Activated CD4-positive, alpha-beta T cell treated with anti-CD3 and anti-CD28 coated beads, Interleukin-2, Interleukin-6, amounts not matched to agents 100 ng/mL and 50 ng/mL, durations not matched to agents 16 hours and 8 hours (primary cell): ENCODE data around the gene LRRC4.

ENCODE experiments used
- DNase-seq: peaks from one replicate; pipeline ENCODE4 v3.0.0-alpha.2; 2020

Gene LRRC4, protein sequence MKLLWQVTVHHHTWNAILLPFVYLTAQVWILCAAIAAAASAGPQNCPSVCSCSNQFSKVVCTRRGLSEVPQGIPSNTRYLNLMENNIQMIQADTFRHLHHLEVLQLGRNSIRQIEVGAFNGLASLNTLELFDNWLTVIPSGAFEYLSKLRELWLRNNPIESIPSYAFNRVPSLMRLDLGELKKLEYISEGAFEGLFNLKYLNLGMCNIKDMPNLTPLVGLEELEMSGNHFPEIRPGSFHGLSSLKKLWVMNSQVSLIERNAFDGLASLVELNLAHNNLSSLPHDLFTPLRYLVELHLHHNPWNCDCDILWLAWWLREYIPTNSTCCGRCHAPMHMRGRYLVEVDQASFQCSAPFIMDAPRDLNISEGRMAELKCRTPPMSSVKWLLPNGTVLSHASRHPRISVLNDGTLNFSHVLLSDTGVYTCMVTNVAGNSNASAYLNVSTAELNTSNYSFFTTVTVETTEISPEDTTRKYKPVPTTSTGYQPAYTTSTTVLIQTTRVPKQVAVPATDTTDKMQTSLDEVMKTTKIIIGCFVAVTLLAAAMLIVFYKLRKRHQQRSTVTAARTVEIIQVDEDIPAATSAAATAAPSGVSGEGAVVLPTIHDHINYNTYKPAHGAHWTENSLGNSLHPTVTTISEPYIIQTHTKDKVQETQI

DNA sequence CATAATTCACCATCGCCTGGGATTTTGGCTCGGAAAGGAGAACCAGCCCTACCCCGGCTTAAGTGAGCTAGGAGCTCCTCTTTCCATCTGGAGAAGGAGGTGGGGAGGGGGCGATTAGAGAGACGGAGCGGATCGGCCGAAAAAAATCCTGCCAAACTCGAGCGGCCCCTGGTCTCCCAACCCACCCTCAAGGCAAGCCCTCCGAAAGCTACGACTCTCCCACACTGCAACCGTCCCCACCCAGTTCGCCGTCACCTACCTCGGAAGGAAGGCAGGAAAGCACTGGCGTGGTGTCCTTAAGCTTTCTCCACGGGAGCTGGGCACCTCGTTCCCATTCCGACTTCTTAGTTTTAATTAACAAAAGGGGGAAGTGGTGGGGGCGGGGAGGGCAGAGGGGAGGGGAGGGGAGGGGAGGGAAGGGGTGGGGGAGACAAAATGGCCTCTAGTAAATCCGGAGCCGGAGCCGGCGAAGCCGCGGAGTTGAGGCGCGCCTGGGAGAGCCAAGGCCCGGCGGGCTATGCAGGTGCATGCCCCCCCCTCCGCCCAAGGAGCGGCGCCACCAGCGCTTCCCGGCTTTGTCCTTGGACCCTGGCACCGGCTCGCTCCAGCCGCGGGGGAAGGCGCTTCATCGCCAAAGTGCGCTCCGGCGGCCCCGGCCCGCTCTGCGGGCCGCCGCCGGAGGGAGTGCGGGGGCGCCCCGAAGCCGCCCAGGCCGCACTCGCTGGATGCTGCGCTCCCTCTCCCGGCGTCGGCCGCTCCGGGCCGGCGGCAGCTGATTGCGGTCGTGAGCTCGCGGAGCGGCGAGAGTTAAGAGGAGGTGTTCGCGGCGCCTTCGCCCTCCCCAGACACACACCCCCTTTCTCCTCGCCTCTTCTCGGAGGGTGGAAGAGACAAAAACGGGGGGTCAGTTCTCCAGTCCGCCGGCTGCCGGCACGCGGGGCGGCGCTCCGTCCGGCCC is at the start of gene LRRC4:
TSS of gene LRRC4 (minus strand) at position 784 of the 958 bp plus-strand sequence. CDS start 797 bp downstream, outside the sequence.
- peak; percentile 48 for DNase-seq

DNA sequence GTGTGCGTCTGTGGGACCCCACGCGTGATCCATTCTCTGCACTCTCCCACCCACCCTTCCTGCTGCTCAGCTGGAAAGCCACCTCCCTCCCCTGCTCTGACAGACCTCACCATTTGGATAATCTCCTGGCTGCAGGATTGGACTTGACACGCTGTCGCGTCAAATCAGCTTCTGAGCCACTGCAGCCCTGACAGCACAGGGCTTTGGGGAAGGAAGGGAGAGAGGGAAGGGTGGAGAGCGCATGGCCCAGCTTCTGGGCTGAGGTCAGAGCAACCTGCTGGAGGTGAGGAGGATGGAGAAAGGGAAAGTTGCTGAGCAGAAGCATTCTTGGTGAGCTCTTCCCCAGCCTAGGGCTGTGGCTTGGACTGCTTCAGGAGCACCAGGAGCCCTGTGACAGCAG is 48.9 kb upstream of the LRRC4 start:
- no peak for DNase-seq

DNA sequence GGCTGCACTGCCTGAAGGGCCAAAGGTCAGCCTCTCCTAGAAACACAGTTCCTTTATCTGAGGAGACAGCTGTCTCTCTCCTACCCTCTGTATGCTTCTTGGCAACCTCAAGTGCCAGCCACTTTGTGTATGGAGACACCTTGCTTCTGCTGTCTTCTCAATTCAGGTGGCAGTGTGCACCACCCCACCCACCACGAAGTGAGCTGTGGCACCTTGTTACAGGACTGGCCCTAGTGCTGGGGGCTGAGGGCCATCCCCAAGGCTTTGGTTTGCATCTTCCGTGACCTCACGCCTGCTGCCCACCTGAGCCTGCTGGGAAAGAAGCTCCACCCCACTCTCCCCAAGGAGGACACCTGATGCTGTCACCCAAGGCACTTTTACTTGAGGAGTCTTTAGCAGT is 47.1 kb upstream of the LRRC4 start:
- DNase-seq: no peak

DNA sequence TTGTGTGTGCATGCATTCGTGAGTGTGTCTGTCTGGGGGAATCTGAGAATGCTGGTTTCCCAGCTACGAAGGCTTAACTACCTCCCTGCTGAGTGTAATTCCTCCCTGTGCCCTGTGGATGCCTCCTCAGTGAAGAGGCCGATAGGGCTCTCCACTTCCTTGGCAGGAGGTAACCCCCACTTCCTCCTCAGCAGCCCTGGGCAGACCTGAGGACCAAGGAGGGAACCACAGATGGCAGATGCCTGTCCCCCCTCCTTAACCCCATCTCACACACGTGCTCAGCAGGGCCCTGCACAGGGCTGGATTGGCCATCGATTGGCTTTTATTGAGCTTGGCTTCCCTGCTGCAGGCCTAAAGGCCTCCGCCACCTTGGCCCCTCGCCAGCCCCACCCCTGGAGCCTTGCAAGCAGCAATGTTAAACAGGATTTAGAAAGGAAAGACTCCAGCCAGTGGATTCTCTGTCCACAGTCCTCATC is 45.6 kb upstream of the LRRC4 start:
- no peak for DNase-seq

DNA sequence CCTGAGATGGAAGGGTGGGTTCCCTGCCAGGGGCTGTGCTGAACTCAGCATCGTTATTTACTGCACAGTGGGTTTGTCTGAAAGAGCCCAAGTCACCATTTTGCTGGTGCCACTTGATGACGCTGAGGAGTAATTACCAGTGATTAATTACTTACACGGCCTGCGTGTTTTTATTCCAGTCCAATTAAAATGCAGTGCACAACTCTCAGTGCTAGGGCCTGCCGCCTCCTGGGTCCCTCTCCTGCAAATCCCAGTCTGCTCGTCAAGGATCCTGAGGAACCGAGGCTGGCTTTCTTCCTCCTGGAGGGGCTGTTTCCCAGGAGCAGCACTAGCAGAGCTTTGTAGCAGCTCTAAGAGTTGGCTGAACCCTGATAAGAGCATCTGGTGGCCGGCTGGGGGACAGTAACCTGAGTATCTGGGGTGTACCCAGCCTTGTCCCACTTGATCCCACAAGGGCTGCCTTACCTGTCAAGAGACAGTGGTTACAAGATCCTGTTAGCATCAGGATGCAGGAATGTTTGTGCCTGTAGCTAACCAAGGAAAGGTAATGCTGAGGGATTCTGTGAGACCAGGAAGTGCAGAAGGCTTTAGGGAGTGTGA is 45.1 kb upstream of the LRRC4 start:
- DNase-seq: no peak

DNA sequence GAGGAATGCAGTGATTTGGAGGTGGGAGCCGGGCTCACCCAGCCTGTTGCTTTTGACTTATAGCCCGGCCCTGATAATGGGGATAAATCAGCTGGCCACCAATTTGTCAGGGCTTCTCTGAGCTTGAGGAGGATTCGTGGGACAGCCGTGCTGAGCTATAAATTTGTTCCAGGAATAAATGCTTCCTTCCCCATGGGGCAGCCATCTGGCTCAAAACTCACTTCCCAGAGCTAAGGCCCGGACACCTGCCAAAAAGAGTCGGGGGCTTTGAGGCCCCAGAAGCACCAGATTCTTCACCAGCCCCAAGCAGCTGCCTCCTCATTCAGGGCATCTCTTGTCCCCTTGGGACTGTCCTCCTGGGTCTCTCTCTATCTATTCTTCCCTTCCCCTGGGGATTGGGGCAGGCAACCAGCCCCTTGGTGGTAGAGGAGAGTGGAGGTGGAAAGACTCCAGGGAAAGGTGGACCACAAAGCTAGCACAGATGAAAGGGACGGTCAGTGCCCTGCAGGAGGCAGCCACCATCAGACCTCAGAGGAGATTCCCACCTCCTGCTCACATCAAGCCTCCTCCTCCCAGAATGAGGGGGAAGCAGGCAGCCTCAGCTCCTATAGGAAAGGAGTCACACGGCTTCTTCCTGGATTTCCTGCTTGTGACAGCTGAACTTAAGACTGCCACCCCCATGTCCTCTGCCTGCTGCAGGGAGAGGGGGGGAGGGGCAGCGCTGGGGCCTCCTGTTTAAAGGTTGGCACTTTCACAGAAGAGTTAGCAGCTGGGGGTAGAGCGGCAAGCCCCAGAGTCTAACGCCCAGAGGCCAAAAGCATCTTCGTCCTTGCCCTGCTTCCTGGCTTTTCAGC is 44.2 kb upstream of the LRRC4 start:
- no peak for DNase-seq

DNA sequence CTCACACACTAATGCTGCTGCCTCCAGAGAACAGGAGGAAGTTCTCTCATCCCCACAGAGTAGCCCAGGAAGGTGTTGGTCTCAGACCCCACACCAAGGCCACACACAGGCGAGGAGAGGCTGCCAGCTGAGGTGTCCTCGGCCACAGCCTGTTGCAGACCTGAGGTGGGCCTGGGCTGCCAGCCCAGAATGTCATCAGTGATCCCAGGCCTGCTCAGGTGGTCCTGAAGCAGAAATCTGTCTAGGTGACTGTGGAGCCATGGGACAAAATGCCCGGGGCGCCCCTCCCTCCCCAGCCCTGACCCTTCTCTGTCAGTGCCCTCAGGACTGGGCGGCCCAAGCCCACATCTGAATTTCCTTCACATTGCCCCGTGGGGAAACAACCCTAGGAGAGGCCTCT is 43.5 kb upstream of the LRRC4 start:
- no peak for DNase-seq

DNA sequence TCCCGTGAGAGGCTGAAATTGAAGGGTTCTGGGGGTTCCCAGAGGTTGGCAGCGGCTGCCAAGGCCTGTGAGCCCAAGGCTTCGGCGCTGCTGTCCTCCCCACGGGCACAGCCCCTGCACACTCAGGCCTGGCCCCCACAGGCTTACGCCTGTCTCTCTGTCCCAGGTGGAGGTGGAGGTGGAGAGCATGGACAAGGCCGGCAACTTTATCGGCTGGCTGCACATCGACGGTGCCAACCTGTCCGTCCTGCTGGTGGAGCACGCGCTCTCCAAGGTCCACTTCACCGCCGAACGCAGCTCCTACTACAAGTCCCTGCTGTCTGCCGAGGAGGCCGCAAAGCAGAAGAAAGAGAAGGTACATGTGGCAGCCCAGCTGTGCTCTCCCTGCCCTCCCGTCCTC is 43.1 kb upstream of the LRRC4 start:
- DNase-seq: no peak

DNA sequence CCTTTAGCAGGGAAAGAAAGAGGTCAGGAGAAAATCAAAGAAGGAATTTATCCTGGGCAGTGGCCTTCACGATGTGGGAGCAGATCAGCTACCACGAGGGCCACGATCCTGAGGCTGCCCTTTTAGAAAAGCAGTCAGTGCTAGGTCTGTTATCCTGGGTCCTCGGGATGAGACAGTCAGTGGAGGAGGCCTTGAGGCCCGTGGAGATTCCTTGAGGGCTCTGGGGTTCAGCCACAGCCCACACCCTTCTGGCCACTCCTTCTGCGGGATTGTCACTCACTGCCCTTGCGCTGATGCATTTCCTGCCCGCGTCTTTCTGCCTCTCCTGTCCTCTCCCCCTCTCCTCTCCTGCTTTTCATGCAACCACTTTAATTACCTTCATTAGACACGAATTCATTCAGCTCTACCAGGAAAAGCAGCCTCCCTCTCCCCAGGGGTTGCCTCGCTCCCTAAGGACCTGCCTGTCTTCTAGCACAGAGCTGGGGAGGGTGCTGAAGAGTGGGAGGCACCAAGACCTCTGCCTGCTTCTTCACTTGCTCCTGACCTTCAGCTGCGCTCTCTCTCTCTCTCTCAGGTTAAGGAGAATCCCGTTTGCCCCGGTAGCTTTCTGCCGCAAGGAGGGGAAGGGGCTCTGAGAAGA is 42.6 kb upstream of the LRRC4 start:
- DNase-seq: no peak

DNA sequence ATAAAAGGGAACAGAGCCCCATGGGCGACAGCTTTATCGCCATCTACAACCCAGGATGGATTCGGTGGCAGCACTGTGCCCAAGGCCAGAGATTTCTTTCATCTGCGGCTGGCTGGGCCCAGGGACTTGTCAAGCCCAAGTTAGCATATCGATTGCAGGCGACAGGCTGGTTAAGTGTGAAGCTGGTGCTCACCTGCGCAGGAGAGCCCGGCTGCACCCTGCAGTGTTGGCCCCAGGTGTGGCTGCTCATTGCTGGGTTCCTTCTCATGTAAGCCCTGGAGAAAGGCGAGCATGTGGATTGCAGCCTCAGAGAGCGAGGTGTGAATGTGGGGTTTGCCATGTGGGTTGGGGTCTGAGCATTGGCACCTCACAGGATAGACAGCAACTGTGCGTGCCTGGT is 40.6 kb upstream of the LRRC4 start:
- no peak for DNase-seq

DNA sequence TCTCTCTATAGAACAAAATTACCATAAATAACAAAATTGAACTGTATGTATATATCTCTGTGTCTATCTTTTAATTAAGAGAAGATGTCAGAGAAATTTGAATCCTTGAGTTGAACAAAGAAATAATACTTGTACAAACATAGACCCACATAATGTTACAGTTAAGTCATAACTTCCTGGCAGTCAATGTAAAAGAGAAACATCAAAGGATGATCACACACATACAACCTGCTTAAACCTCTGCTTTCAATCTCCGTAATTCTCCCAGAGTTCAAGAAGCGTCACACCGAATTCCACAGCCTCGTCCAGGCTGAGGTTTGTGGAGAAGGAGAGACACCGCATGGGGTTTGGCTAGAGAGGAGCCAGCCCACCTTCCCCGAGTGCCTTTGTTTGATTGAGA is 40.1 kb upstream of the LRRC4 start:
- no peak for DNase-seq

DNA sequence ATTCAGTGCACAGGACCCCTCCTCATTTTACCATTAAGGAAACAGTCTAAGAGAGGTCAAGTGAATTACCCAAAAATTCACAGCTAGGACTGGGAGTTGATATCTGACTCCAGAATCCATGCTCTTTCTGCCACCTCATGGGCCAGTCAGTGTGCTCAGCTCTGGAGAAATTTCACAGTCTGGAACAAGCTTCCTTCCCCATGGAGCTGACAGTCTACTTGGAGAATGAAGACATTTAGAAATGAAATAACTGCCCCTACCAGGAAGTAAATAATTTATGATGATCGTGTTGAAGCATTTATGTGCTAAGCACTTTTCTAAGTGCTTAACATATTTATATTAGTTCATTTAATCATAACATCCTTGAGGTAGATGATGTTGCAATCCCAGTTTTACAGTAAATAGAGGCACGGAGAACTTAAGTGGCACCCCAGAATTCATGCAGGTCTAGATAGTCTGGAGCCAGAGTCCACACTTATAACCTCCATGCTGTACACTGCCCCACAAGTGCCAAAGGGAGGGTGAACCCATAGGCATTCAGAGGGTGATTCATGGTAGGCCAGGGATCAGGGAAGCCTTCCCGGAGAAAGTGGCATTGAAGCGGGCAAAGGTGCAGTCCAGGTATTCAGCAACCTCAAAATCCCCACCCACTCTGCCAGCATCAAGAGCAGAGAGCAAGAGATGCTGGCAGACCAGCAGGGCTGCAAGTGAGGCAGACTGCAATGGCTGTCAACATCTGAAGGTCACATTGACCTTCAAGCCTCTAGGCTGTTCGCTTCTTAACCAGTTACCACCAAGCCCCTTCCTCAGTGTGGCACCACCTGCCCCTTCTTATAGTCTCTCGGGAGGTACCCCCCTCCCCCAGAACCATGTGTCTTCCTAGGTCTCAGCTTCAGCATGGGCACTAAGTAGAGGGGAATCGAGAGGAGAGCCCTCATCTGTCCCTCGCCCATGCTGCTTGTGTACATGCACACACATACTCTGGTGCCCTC is 38.4 kb upstream of the LRRC4 start:
- DNase-seq: no peak

DNA sequence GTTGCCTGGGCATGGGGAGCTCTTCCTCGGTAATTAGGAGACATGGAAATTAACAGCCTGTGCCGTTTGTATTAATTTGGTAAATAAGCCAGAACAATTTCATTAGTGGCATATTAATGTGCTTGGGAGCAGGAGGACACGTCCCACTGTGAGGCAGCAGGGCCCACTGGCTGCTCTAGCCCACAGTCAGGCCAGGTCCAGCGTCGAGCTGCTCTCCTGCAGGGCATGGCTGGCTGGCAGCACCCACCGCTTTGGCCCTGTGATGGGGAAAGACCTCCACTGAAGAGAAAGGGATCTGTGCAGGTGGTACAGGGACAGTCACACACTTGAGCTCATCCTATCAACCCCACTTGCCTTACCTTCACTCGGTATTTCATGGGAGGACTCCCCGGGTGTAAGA is 37.5 kb upstream of the LRRC4 start:
- DNase-seq: no peak

DNA sequence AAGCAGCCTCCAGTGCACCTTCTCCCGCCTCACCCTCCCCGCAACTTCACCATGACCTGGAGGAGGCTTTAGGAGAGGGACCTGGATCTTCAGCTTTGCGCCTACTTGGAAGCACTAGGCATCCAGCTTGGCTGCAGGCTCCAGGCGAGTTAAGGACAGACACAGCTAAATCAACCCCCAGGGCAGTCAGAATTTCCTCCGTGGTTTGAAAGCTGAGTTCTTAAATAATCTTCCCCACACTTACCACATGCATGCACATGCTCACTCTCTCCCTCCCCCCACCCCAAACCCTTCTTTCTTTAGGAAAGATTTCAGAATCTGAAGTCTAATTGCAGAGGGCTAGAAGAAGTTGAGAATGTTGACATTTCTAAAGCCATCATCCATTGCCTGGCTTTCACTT is 36.7 kb upstream of the LRRC4 start:
- DNase-seq: no peak

DNA sequence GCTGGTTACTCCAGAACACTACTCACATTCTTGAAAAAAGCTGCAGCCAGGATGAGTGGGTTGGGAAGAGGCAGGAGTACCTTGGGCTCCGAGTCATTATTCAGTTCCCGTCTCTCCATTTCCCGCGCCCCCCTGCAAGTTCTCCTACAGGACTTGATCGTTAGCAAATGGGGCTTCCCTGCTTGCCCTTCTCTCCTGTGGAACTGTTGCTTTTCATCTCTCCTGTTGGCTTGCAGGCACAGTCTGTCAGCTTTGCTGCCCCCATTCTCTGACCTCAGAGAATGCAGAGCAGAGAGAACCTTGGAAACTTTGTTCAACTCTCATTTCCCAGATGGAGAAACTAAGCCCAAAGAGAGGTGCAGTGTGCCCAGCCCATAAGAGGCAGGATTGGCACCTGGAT is 35.6 kb upstream of the LRRC4 start:
- no peak for DNase-seq

DNA sequence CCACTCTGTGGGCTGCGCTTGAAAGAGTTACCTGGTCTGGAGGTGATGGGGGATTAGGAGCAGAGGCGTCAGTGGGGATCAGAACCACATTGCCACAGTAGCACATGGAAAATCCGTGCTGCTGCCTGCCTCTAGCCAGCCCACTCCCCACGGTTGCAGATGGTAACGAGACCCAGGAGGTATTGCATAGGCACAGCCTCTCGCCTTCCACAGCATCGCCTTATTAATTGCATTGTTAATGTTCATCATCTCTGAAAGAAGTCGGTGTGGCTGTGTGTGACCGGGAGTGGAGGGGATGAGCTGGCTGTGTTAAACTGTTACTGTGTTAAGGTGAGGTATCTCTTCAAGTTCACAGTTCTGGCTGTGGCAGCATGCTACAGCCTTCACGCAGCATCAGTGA is 35.2 kb upstream of the LRRC4 start:
- DNase-seq: no peak

DNA sequence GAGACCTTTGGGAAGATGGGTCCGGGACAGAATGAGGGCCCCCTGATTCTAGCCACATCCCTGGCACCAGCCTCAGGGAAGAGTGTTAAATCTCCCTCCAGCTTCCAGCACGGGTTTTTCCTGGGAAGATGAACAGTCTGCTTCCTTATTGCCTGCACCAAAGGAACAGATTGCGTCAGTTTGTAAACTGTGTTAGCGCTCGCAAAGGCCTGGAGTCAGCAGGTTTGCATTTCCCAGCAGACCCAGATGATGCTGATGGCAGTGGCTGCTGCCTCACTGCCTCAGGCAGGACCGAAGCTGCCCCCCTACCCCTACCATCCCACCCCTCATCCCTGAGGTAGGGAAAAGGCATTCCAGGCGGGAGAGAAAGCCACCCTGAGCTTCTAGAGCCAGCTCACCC is 34.6 kb upstream of the LRRC4 start:
- no peak for DNase-seq

DNA sequence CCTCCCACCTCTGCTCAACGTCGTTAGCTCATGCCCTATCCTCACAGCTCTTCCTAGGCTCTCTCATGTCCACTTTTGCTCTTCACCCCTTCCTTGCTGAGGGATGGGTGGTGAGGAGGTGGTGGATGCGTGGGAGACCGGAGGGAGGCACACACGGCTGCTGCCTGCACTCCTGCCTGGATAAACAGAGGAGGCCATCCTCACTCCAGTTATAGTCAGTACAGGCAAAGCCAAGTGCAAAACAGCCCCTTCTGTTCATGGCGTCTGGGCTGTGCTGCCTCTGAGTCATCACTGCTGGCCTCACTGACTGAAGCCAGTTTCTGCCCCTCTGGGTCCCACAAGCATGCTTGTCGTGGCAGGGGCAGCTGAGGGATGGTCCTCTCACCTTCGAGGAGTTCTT is 31.9 kb upstream of the LRRC4 start:
- DNase-seq: no peak

DNA sequence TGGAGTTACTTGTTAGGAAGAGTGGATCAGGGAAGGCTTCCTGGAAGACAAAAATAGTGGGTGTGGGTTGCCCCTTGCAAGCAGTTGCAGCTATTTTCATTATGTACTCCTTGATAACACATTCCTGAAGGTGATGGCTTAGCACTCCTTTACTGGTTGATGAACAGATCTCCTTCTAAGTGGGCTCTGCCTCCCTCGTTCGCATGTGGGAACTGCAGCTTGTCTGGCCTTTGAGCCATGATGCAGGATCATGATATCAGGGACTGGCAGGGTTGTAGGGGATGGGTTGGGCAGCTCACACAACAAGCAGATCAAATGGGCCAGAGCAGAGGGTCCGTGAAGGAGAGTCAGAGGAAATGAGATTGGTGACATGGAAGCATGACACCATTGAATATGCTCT is 28.8 kb upstream of the LRRC4 start:
- no peak for DNase-seq
